GM12892 (cell line): ENCODE data around the gene KCNT1.

Experiments
- DNase-seq: peaks from one replicate; pipeline ENCODE4 v3.0.0; 2011; ENCODE audit not compliant: insufficient read length
- FAIRE-seq: peaks from 2 replicates; lab custom pipeline; 2011; peaks lifted over from hg19 to GRCh38; lab: Jason Lieb, UNC
- POLR2A ChIP-seq: IDR thresholded peaks from 2 replicates; pipeline ENCODE4 v1.6.1; 2011; ENCODE audit warnings: low read depth, low read length, control low read depth
- POLR2AphosphoS5 ChIP-seq: IDR thresholded peaks from 2 replicates; pipeline ENCODE4 v1.6.1; 2011; ENCODE audit warnings: low read depth, low read length, control low read depth
- TAF1 ChIP-seq: IDR thresholded peaks from 2 replicates; pipeline ENCODE4 v1.6.1; 2011; ENCODE audit warnings: low read depth, mild to moderate bottlenecking, control low read depth, low read length, borderline replicate concordance

The KCNT1 gene

GRCh38 chr9:135825435-135826187, 123.6 kb downstream of the KCNT1 start:
- TF ChIP-seq POLR2AphosphoS5 = no peak
- no peak for TF ChIP-seq TAF1
- DNase-seq = no peak
- no peak for FAIRE-seq

- DNase-seq (no peak), FAIRE-seq (no peak)
- TF ChIP-seq POLR2AphosphoS5 (no peak), TAF1 (no peak), POLR2A (no peak)
These were observed 124.2 kb downstream of the KCNT1 start for GRCh38 chr9:135826188-135826545.

- TF ChIP-seq POLR2A (no peak), POLR2AphosphoS5 (no peak), TAF1 (no peak)
- DNase-seq = no peak
- no peak for FAIRE-seq
These were observed 125.3 kb downstream of the KCNT1 start for GRCh38 chr9:135827301-135827700.

- FAIRE-seq (no peak), DNase-seq (no peak)
- no peak for TF ChIP-seq TAF1
- TF ChIP-seq POLR2AphosphoS5 = no peak
- TF ChIP-seq POLR2A = no peak
These were observed 126.0 kb downstream of the KCNT1 start for GRCh38 chr9:135827866-135828580.

- no peak for TF ChIP-seq TAF1
- no peak for TF ChIP-seq POLR2A
- no peak for TF ChIP-seq POLR2AphosphoS5
- FAIRE-seq (no peak), DNase-seq (no peak)
These were observed 126.7 kb downstream of the KCNT1 start for GRCh38 chr9:135828656-135829055.

GRCh38 chr9:135830496-135830895, 128.5 kb downstream of the KCNT1 start:
- no peak for DNase-seq

DNA sequence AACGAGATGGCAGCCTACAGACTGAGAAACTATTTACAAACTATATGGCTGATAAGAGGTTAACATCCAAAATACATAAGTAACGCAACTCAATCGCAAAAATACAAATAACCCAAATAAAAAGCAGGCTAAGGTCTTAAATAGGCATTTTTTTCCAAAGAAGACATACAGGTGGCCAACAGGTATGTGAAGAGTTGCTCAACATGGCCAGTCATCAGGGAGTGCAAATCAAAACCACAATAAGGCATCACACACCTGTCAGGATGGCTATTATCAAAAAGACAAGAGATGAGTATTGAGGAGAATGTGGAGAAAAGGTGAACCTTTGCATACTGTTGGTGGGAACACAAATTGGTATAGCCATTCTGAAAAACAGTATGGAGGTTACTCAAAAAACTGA, 131.9 kb downstream of the KCNT1 start:
- TF ChIP-seq POLR2AphosphoS5 (no peak), POLR2A (no peak), TAF1 (no peak)
- DNase-seq (no peak), FAIRE-seq (no peak)

More at GRCh38 chr9:135830496-135830895, 128.5 kb downstream of the KCNT1 start:
- FAIRE-seq = no peak
- TF ChIP-seq POLR2AphosphoS5 = no peak

GRCh38 chr9:135835131-135835530, 133.1 kb downstream of the KCNT1 start:
- TF ChIP-seq POLR2AphosphoS5 (no peak), TAF1 (no peak), POLR2A (no peak)
- DNase-seq = no peak
- no peak for FAIRE-seq

DNA sequence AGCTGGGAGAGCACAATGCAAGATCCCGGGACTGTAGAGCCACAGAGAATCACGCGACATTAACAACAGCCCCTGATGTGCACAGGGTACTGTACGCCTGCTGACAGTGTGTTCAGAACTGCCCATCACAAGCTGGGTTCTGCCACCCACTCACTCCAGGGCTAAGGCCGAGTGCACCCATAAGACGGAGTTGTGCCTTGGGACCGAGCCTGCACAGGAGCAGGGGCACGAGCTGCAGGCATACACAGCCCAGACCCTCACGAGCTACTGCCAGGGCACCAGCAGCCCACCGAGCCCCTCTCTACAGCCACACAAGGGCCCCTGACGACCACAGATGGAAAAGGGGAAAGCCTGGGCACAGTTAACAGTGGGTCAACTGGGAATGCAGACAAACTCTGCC, 137.5 kb downstream of the KCNT1 start:
- no peak for DNase-seq
- no peak for FAIRE-seq
- TF ChIP-seq TAF1 (no peak), POLR2A (no peak)

DNA sequence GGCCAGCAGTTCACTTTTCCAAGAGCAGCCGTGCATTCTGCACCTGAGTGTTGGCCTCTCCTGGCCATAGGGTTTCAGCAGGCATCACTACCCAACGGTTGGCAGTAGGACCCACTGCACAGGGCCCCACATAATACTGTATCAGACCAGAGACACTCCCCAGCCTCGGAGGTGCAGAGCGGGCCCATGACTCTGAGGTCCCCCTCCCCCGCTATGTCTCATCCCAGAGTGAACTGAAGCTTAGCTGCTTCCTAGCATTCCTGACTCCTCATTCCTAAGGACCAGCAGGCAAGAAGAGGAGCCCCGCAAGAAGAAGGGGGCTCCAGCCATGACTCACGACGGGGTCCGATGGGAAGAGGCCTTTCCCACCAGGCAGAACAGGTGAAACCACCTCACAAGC, 138.1 kb downstream of the KCNT1 start:
- FAIRE-seq (no peak), DNase-seq (no peak)
- TF ChIP-seq POLR2A (no peak), TAF1 (no peak), POLR2AphosphoS5 (no peak)

DNA sequence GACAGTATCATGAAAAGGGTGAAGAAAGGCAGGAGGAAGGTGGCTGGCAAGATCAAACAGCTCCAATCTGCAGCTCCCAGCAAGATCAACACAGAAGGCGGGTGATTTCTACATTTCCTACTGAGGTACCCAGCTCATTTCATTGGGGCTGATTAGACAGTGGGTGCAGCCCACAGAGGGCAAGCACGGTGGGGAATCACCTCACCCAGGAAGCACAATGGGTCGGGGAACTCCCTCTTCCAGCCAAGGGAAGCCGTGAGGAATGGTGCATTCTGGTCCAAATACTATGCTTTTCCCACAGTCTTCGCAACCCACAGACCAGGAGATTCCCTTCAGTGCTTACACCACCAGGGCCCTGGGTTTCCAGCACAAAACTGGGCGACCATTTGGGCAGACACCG, 138.6 kb downstream of the KCNT1 start:
- FAIRE-seq (no peak), DNase-seq (no peak)
- TF ChIP-seq POLR2A (no peak), TAF1 (no peak), POLR2AphosphoS5 (no peak)
